DOHH2 (cell line): ENCODE results near the gene SLK.

Source experiments
- CTCF ChIP-seq: fragments of 200-600 bp; sonication (generic); IDR thresholded peaks from one replicate; pipeline ENCODE4 v1.5.1; 2014; ENCODE audit warnings: antibody characterized with exemption, mild to moderate bottlenecking, low read depth, low read length; ENCODE audit not compliant: poor library complexity, severe bottlenecking
- EZH2phosphoT487 ChIP-seq: fragments of 200-600 bp; sonication (generic); IDR thresholded peaks from 2 replicates; pipeline ENCODE4 v1.6.1; 2017; ENCODE audit warnings: borderline replicate concordance, mild to moderate bottlenecking, antibody characterized with exemption, low read length, moderate library complexity, mixed read lengths

GRCh38 chr10:104040862-104041789 is 74.2 kb downstream of the SLK start:
- no peak for TF ChIP-seq CTCF
- TF ChIP-seq EZH2phosphoT487, result no peak
